ENCODE measurements around the gene USP9X. TPM values are rescaled to one million over a fixed set of nuclear protein-coding genes. Genes with fewer than 3 reads are reported as not detected.
"Not testable (repeated sequence)": the region's sequence is repeated elsewhere in the genome, so short reads cannot be mapped to it uniquely, and the experiment has no call there.

Gene USP9X
- total RNA-seq, 4 donors from 2014 or later = 54.9 to 154 (median 98.0) TPM

- no peak overlapping the region for H3K27ac ChIP-seq
- no peaks in the 10 kb centered on the region for H3K27me3 ChIP-seq
- intact Hi-C loops (cut with DNase I; ENCODE audit: low total_unique reads) = no loop called here
- no peaks in the 10 kb centered on the region for H3K36me3 ChIP-seq
- TF ChIP-seq EP300 (IDR thresholded peaks at IDR 0.05; ENCODE audit: low read depth) (no peak), CTCF (IDR thresholded peaks at IDR 0.05) (no peak), POLR2A (IDR thresholded peaks at IDR 0.05) (no peak)
- no peak for DNase-seq
- H3K4me1 ChIP-seq = peaks cover 0 to 20% (median 5%) of the 10 kb centered on the region in 4 donors
- no peaks in the 10 kb centered on the region for H3K9me3 ChIP-seq
- in situ Hi-C loops (cut with MboI; ENCODE audit: low pct_ligation_motif_present in 1 of 4, low pct_unique_long_range_greater_than_20kb in 1 of 4, low sequenced_read_pairs in 3 of 4) = no loop called here
- WGBS, 2 donors (ENCODE audit: low coverage in 1 of 2) = 100% methylated on average over 1 of the region's 1 CpG
- no peak overlapping the region for H3K4me3 ChIP-seq
These were observed 34.9 kb upstream of the USP9X start for GRCh38 chrX:41050359-41050758.

GRCh38 chrX:41051288-41051687 is 34.0 kb upstream of the USP9X start:
- 88% methylated on average over 1 of the region's 1 CpG; no CpG with 5 or more reads in 1 of the 2 donors for whole genome bisulfite sequencing, 2 donors (ENCODE audit: low coverage in 1 of 2)
- Histone ChIP-seq H3K9me3 (no peaks in the 10 kb centered on the region), H3K4me3 (no peak overlapping the region), H3K27ac (no peak overlapping the region), H3K4me1 (peaks cover 0 to 13% (median 2%) of the 10 kb centered on the region in 4 donors), H3K27me3 (no peaks in the 10 kb centered on the region), H3K36me3 (no peaks in the 10 kb centered on the region)
- in situ Hi-C loops (cut with MboI; ENCODE audit: low pct_ligation_motif_present in 1 of 4, low pct_unique_long_range_greater_than_20kb in 1 of 4, low sequenced_read_pairs in 3 of 4) (no loop called here), intact Hi-C loops (cut with DNase I; ENCODE audit: low total_unique reads) (no loop called here)
- DNase-seq = no peak
- TF ChIP-seq POLR2A (IDR thresholded peaks at IDR 0.05) (no peak), CTCF (IDR thresholded peaks at IDR 0.05) (no peak), POLR2AphosphoS5 (IDR thresholded peaks at IDR 0.05) (no peak), EP300 (IDR thresholded peaks at IDR 0.05; ENCODE audit: low read depth) (no peak)

- H3K27ac ChIP-seq = no peak overlapping the region
- no peak overlapping the region for H3K4me3 ChIP-seq
- in situ Hi-C loops (cut with MboI; ENCODE audit: low pct_ligation_motif_present in 1 of 4, low pct_unique_long_range_greater_than_20kb in 1 of 4, low sequenced_read_pairs in 3 of 4) = no loop called here
- DNase-seq = no peak
- H3K36me3 ChIP-seq = no peaks in the 10 kb centered on the region
- H3K4me1 ChIP-seq = no peaks in the 10 kb centered on the region
- no peaks in the 10 kb centered on the region for H3K27me3 ChIP-seq
- no peaks in the 10 kb centered on the region for H3K9me3 ChIP-seq
- TF ChIP-seq POLR2A (IDR thresholded peaks at IDR 0.05) (no peak), CTCF (IDR thresholded peaks at IDR 0.05) (no peak), EP300 (IDR thresholded peaks at IDR 0.05; ENCODE audit: low read depth) (no peak), POLR2AphosphoS5 (IDR thresholded peaks at IDR 0.05) (no peak)
- intact Hi-C loops (cut with DNase I; ENCODE audit: low total_unique reads) = no loop called here
- 71% methylated on average over 3 of the region's 3 CpGs; no CpG with 5 or more reads in 1 of the 2 donors for WGBS, 2 donors (ENCODE audit: low coverage in 1 of 2)
These were observed 29.5 kb upstream of the USP9X start for GRCh38 chrX:41055740-41056139.

GRCh38 chrX:41063276-41063675 is 22.0 kb upstream of the USP9X start:
- H3K9me3 ChIP-seq; H3K4me1 ChIP-seq; in situ Hi-C loops (cut with MboI; ENCODE audit: low pct_ligation_motif_present in 1 of 4, low pct_unique_long_range_greater_than_20kb in 1 of 4, low sequenced_read_pairs in 3 of 4); H3K27me3 ChIP-seq; H3K36me3 ChIP-seq; intact Hi-C loops (cut with DNase I; ENCODE audit: low total_unique reads); H3K4me3 ChIP-seq; H3K27ac ChIP-seq; DNase-seq: not testable (repeated sequence)
- WGBS, 2 donors (ENCODE audit: low coverage in 1 of 2) = 75 to 100% methylated on average over 1 to 8 of the region's 8 CpGs

GRCh38 chrX:41064018-41064417 is 21.2 kb upstream of the USP9X start:
- intact Hi-C loops (cut with DNase I; ENCODE audit: low total_unique reads) = no loop called here
- Histone ChIP-seq H3K4me1 (no peaks in the 10 kb centered on the region), H3K4me3 (no peak overlapping the region), H3K27me3 (no peaks in the 10 kb centered on the region), H3K36me3 (no peaks in the 10 kb centered on the region), H3K9me3 (no peaks in the 10 kb centered on the region), H3K27ac (no peak overlapping the region)
- in situ Hi-C loops (cut with MboI; ENCODE audit: low pct_ligation_motif_present in 1 of 4, low pct_unique_long_range_greater_than_20kb in 1 of 4, low sequenced_read_pairs in 3 of 4) = no loop called here
- 33 to 64% methylated on average over 4 to 5 of the region's 5 CpGs for WGBS, 2 donors (ENCODE audit: low coverage in 1 of 2)
- DNase-seq = no peak
- TF ChIP-seq CTCF (IDR thresholded peaks at IDR 0.05) (no peak), EP300 (IDR thresholded peaks at IDR 0.05; ENCODE audit: low read depth) (no peak), POLR2AphosphoS5 (IDR thresholded peaks at IDR 0.05) (no peak), POLR2A (IDR thresholded peaks at IDR 0.05) (no peak)

All from transverse colon (tissue), 4 donors.